HG02588 (cell line): ENCODE data around the gene HDAC9.

Experiments
- ATAC-seq: cut with Tn5 transposase; IDR thresholded peaks from one replicate; pipeline ENCODE4 v1.9.1; 2021; ENCODE audit warnings: mild to moderate bottlenecking, moderate library complexity; ENCODE audit not compliant: unreplicated experiment

Gene HDAC9

DNA sequence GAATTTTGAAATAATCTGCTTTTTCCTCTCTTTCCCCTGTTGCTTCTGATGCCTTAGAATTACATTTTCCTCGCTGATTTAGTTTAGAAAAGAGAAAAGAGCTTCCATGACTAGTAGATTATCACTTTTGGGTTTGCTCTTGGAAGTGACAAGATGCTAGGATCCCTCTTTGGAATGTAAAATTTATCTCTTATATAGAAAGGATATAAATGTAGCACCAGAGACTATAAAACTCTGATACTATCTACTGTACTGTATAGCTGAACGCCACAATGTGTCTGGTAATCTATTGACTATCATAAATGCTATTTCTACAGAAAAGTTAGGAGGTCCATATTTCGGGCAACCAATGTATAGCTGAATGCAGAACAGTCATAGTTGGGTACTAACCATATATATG lies 1.1 kb upstream of the HDAC9 start:
- ATAC-seq, result no peak

GRCh38 chr7:18494821-18495408 lies 634 bp upstream of the HDAC9 start:
- peak; percentile 37 for ATAC-seq

GRCh38 chr7:18496341-18496700 lies 772 bp downstream of the HDAC9 start:
- no peak for ATAC-seq

GRCh38 chr7:18497082-18497481 lies 1.5 kb downstream of the HDAC9 start:
- no peak for ATAC-seq

DNA sequence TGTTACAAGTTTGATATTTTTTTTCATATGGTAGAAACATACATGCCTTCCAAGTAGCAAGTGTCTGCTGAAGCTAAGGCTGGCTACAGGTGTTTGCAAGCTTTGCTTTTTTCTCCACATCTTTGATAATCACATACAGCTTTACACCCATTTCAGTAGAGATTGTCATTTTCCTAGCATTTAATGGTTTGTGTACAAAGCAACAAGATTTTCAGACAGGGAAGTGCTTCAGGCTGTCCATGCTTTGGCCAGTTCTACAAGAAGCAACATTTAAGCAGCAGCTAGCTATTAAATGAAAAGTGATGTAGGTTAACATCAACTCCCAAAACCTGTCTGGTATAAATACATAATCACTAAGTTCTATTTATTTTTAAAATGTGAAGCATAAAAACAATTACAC lies 2.3 kb downstream of the HDAC9 start:
- no peak for ATAC-seq

- ATAC-seq, result no peak
Measured at GRCh38 chr7:18498341-18498740, 2.8 kb downstream of the HDAC9 start.

- no peak for ATAC-seq
Measured at GRCh38 chr7:18499407-18500177, 4.0 kb downstream of the HDAC9 start.

GRCh38 chr7:18503126-18503866 lies 7.7 kb downstream of the HDAC9 start:
- ATAC-seq, result no peak

DNA sequence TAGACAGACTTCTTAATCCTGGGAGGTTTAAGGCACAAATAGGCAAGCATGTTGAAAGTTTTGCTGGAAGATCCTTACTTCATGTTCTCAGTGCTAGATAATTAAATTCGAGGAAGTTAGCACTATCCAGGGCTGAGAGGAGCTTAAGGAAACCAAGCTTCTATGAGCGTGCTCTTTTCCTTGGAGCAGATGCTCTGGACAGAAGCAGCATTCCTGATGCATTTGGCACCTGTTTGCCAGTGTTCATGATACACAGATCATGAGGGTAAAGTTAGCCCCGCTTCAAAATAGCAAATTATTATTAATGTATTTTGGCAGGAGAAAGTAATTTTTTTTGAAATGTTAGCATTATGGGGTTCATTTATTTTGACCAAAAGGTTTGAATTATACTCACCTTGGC lies 9.4 kb downstream of the HDAC9 start:
- no peak for ATAC-seq

- ATAC-seq, result peak; percentile 44
Measured at GRCh38 chr7:18505870-18506460, 10.4 kb downstream of the HDAC9 start.

- ATAC-seq, result peak; percentile 85
Measured at GRCh38 chr7:18508443-18509427, 13.2 kb downstream of the HDAC9 start.

GRCh38 chr7:18509481-18509880 lies 13.9 kb downstream of the HDAC9 start:
- ATAC-seq, result no peak

DNA sequence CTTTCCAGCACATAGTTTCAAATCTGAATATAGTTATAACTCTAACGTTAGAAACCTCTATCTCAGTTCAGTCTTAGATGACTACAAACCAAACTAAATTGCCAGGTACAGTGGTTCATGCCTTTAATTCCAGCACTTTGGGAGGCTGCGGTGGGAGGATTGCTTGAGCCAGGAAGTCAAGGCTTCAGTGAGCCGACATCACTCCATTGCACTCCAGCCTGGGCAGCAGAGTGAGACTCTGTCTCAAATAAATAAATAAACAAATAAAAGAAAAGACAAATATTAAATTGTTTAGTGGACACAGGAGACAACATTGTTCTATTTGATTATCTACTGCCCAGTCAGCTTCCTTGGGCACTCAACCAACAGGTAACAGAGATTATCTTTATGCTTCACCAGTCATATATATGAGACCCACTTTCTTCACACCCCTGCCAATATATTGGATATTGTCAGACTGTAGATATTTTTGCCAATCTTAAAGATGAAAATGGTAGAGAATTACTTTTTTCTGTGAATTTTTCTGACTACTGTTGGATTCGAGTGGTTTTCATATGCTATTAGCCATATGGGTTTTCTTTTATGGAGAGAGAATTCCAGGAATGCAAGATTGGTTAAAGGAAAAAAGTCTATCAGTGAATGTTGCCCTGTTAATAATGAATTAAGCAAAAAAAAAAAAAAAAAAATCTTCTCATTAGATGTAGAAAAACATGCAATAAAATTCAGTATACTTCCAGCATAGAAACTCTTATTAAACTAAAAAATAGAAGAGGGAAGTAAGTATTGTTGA lies 16.0 kb downstream of the HDAC9 start:
- ATAC-seq, result no peak

DNA sequence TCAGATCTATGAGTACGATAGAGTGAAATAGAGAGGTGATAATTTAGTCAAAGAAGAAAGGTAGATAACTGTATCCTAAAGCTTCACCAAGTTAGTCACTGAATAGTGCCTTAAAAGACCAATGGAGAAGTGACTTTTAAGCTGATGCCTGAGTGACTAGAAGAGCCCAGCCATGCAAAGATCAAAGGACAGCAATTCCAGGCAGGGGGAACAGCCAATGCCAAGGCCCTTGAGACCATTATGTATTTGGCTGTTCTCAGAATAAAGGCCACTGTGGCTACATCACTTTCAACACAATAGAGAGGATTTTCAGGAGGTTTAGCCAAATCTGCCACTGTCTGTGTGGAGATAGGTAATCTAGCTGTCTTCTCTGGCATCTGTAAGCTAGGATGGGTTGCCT lies 17.8 kb downstream of the HDAC9 start:
- no peak for ATAC-seq

DNA sequence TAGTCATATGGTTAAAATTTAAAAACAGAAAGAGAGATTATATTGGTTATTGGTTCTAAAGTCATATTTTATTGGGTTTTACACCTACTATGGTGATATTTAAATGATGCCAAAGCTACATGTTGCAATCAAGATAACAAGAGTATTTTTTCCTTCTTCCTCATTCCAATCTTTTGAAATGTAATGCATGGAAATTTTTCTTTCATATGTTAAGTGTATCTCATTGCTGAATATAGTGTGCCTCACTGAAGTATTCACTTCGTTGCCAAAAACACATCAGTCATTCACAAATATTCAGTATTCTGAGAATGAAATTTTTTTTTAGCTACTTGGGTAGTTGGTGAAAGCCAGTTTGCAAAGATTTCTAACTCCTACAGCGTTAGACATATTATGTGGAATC lies 19.5 kb downstream of the HDAC9 start:
- ATAC-seq, result no peak

GRCh38 chr7:18517646-18518045 lies 22.1 kb downstream of the HDAC9 start:
- ATAC-seq, result no peak

- no peak for ATAC-seq
Measured at GRCh38 chr7:18518555-18518954, 23.0 kb downstream of the HDAC9 start.

DNA sequence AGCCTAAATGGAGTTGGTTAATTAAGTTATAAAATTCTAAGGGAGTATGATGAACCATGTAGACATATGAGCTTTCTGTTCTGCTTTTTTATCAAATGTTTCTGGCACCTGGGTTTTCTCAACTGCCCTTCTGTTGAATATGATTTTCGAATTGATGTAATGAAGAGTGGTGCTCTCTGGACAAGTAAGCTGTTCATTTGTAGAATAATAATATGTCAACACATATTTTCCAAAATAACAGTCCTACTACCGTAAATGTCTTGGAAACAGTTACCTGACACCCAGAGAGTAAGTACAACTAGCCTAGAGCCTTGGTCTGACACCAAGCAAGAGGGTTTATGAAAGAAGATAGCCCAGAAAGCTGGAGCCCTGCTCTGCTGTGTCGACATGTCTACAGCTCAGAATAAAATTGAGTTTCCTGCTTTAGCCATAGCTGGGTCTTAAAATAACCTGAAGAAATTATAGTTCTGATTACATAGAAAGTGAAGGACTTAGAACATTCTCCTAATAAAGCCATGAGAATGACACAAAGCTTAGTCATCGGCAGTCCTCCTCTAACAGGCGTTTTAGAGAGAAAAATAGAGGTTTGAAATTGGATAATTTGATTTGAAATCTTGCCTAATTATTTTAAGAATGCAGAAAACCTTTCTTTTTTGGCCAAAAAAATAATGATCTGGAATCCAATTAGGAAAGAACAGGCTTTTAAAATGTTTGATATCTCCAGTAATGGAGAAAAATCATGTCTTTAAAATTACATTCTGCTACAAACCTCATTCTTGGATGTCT lies 25.1 kb downstream of the HDAC9 start:
- ATAC-seq, result peak; percentile 65

DNA sequence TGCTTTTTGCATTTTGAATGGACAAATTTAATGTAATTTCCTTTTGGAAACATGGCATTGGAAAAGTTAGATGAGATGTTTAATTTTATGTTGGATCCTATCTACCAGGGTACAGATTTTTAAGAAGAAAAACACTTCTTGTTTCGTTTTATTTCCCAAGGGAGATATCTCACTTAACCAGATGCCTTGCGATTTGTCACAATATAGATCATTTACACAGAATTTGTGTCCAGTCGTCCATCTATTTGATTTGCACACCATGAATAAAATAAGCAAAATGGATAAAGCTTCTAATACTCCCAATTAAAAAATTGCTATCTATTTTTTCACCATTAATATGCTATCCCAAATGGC lies 25.7 kb downstream of the HDAC9 start:
- no peak for ATAC-seq
